Measurements from ENCODE around the gene ZNF573. TPM values are rescaled to one million over a fixed set of nuclear protein-coding genes. Genes with fewer than 3 reads are reported as not detected.
A peak's percentile ranks its signal among the peaks of the same experiment; 100 is the strongest.

Gene ZNF573
- total and polyA plus RNA-seq, 2 of the 13 experiments (the other 11 are each of a cell fraction or from before 2014, with no cell fraction given) = 3.1 to 9.3 TPM

DNA sequence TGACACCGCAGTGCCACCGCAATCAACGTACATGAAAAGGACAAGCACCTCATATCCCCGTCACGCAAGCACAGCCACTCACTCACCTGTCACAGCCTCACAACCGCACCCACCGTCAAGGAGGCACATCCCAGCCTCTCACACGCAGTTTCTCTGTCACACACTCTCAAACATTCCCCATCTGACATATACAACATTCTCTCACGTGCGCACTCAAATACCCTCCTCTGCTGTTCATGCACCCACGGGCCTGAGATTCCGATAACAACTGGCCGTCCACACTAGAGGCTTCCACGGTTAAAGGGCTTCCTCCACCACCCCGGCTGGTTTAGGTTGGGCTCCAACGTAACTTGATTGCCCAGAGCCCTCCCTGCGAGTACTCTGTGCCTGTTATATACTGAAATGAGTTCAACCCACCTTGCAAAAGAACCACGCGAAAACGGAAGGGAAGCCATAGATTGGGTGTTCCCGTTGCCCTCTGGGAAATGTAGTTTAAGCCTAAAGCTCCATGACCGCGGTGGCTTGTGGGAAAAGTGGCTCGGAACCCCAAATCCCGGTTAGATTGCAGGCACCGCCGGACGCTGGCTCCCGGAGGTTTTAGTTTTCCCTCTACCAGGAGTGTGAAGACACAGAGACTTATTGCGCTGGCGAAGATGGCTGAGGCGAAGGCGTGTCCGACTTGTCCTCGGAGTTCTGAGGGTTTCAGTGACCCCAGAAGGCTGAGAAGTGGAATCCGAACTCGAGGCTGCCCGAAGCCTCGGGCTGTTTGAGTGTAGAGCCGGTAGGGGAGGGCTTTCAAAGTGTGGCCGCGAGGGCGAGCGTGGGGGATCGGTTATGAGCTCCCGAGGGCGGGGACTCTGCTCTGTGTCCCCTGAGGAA, at the start of gene ZNF573 (continued):
- TF ChIP-seq, protein P1, sequence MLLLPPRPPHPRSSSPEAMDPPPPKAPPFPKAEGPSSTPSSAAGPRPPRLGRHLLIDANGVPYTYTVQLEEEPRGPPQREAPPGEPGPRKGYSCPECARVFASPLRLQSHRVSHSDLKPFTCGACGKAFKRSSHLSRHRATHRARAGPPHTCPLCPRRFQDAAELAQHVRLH (CRISPR knock-in tag; IDR thresholded peaks at IDR 0.05; ENCODE audit: borderline replicate concordance, low read depth) = peak; percentile 78
- TF ChIP-seq ETV5 (CRISPR knock-in tag; IDR thresholded peaks at IDR 0.05; ENCODE audit: borderline replicate concordance) (peak; percentile 21; the same call in 1 of the 2 replicates), SMAD1 (CRISPR knock-in tag; IDR thresholded peaks at IDR 0.05; ENCODE audit: borderline replicate concordance, low read depth) (0 out of 2 replicates have a peak, but pooled peaks have one; percentile 44), MEIS2 (CRISPR knock-in tag; IDR thresholded peaks at IDR 0.05) (no peak; the same call in 1 of the 2 replicates), ZNF446 (CRISPR knock-in tag; IDR thresholded peaks at IDR 0.05) (no peak), ZFP37 (CRISPR knock-in tag; IDR thresholded peaks at IDR 0.05; ENCODE audit: borderline replicate concordance) (no peak), ZFYVE20 (CRISPR knock-in tag; IDR thresholded peaks at IDR 0.05; ENCODE audit: borderline replicate concordance, low read depth) (no peak), POLR2G (IDR thresholded peaks at IDR 0.05; ENCODE audit: low read depth, low read length) (peak; percentile 95), SMC3 (IDR thresholded peaks at IDR 0.05; ENCODE audit: low read length) (no peak), JUND (CRISPR knock-in tag; IDR thresholded peaks at IDR 0.05) (no peak), ZNF235 (CRISPR knock-in tag; IDR thresholded peaks at IDR 0.05; ENCODE audit: borderline replicate concordance) (no peak)
- TF ChIP-seq, protein P2, sequence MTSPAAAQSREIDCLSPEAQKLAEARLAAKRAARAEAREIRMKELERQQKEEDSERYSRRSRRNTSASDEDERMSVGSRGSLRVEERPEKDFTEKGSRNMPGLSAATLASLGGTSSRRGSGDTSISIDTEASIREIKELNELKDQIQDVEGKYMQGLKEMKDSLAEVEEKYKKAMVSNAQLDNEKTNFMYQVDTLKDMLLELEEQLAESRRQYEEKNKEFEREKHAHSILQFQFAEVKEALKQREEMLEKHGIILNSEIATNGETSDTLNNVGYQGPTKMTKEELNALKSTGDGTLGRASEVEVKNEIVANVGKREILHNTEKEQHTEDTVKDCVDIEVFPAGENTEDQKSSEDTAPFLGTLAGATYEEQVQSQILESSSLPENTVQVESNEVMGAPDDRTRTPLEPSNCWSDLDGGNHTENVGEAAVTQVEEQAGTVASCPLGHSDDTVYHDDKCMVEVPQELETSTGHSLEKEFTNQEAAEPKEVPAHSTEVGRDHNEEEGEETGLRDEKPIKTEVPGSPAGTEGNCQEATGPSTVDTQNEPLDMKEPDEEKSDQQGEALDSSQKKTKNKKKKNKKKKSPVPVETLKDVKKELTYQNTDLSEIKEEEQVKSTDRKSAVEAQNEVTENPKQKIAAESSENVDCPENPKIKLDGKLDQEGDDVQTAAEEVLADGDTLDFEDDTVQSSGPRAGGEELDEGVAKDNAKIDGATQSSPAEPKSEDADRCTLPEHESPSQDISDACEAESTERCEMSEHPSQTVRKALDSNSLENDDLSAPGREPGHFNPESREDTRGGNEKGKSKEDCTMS (CRISPR knock-in tag; conservative IDR thresholded peaks at IDR 0.05) = no peak
- TF ChIP-seq, protein P3, sequence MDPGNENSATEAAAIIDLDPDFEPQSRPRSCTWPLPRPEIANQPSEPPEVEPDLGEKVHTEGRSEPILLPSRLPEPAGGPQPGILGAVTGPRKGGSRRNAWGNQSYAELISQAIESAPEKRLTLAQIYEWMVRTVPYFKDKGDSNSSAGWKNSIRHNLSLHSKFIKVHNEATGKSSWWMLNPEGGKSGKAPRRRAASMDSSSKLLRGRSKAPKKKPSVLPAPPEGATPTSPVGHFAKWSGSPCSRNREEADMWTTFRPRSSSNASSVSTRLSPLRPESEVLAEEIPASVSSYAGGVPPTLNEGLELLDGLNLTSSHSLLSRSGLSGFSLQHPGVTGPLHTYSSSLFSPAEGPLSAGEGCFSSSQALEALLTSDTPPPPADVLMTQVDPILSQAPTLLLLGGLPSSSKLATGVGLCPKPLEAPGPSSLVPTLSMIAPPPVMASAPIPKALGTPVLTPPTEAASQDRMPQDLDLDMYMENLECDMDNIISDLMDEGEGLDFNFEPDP (CRISPR knock-in tag; conservative IDR thresholded peaks at IDR 0.05) = no peak
- TF ChIP-seq, protein P4, sequence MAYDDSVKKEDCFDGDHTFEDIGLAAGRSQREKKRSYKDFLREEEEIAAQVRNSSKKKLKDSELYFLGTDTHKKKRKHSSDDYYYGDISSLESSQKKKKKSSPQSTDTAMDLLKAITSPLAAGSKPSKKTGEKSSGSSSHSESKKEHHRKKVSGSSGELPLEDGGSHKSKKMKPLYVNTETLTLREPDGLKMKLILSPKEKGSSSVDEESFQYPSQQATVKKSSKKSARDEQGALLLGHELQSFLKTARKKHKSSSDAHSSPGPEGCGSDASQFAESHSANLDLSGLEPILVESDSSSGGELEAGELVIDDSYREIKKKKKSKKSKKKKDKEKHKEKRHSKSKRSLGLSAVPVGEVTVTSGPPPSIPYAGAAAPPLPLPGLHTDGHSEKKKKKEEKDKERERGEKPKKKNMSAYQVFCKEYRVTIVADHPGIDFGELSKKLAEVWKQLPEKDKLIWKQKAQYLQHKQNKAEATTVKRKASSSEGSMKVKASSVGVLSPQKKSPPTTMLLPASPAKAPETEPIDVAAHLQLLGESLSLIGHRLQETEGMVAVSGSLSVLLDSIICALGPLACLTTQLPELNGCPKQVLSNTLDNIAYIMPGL (CRISPR knock-in tag; IDR thresholded peaks at IDR 0.05; ENCODE audit: borderline replicate concordance in 1 of 2, low read depth in 1 of 2) = peak; percentile 59 to 80
- TF ChIP-seq, protein P5, sequence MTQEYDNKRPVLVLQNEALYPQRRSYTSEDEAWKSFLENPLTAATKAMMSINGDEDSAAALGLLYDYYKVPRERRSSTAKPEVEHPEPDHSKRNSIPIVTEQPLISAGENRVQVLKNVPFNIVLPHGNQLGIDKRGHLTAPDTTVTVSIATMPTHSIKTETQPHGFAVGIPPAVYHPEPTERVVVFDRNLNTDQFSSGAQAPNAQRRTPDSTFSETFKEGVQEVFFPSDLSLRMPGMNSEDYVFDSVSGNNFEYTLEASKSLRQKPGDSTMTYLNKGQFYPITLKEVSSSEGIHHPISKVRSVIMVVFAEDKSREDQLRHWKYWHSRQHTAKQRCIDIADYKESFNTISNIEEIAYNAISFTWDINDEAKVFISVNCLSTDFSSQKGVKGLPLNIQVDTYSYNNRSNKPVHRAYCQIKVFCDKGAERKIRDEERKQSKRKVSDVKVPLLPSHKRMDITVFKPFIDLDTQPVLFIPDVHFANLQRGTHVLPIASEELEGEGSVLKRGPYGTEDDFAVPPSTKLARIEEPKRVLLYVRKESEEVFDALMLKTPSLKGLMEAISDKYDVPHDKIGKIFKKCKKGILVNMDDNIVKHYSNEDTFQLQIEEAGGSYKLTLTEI (CRISPR knock-in tag; conservative IDR thresholded peaks at IDR 0.05) = no peak
- TF ChIP-seq, protein P6, sequence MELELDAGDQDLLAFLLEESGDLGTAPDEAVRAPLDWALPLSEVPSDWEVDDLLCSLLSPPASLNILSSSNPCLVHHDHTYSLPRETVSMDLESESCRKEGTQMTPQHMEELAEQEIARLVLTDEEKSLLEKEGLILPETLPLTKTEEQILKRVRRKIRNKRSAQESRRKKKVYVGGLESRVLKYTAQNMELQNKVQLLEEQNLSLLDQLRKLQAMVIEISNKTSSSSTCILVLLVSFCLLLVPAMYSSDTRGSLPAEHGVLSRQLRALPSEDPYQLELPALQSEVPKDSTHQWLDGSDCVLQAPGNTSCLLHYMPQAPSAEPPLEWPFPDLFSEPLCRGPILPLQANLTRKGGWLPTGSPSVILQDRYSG (CRISPR knock-in tag; IDR thresholded peaks at IDR 0.05) = no peak
- TF ChIP-seq, protein P7, sequence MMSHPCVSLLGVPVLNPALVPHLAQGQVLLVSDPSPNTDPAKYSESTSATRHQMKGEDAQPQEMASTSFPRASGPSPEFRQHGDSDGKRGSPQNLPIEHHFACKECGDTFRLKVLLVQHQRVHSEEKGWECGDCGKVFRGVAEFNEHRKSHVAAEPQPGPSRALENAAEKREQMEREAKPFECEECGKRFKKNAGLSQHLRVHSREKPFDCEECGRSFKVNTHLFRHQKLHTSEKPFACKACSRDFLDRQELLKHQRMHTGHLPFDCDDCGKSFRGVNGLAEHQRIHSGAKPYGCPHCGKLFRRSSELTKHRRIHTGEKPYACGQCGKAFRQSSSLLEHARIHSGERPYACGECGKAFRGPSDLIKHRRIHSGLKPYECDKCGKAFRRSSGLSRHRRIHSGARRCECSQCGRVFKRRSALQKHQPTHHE (CRISPR knock-in tag; IDR thresholded peaks at IDR 0.05; ENCODE audit: borderline replicate concordance) = no peak

Data from HepG2 (cell line).